ENCODE results near the gene ST7. TPM values are rescaled to one million over a fixed set of nuclear protein-coding genes. Genes with fewer than 3 reads are reported as not detected.

The ST7 gene
- polyA plus RNA-seq, 1 donor from 2014 or later, result 76.8 TPM

GRCh38 chr7:117184367-117184766, 231.1 kb downstream of the ST7 start:
- no peaks in the 10 kb centered on the region for H3K36me3 ChIP-seq (ENCODE audit: insufficient read depth, low read length)

DNA sequence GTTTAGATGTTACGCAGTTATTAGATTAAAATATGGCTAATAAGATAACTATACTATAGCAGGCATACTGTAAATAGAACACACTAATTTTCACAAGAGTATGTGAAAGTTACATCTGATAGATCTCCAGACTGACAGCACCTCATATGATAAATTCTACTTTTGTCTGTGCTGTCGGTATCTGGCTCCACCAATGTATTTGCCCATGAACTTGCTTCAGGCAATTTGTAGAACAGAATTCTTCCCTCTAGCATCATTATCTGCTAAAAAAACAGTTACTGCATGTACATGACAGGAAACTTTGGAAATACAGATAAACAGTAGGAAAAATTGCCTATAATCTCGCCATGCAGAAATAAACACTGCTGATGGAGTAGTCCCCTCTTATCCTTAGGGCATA, 231.8 kb downstream of the ST7 start:
- Histone ChIP-seq H3K9me3 (ENCODE audit: low read length) (no peaks in the 10 kb centered on the region), H2AFZ (ENCODE audit: low read depth, low read length) (no peak overlapping the region), H3K9ac (ENCODE audit: low read length) (no peak overlapping the region), H3K4me2 (ENCODE audit: low read length) (no peak overlapping the region), H3K27me3 (ENCODE audit: insufficient read depth, low read depth, low read length) (no peaks in the 10 kb centered on the region), H4K20me1 (ENCODE audit: insufficient read depth) (no peaks in the 10 kb centered on the region), H3F3A (ENCODE audit: insufficient read depth, low read length, poor library complexity, severe bottlenecking) (no peaks in the 10 kb centered on the region), H3K79me2 (replicated peaks; ENCODE audit: insufficient read depth, low read length) (no peaks in the 10 kb centered on the region), H3K36me3 (ENCODE audit: insufficient read depth, low read length) (no peaks in the 10 kb centered on the region), H3K9me2 (ENCODE audit: insufficient read depth, low read length) (no peaks in the 10 kb centered on the region), H3K4me3 (ENCODE audit: low read length) (no peak overlapping the region), H3K27ac (ENCODE audit: low read length) (no peak overlapping the region)
- TF ChIP-seq POLR2AphosphoS5 (IDR thresholded peaks at IDR 0.05), result no peak
- no peak for TF ChIP-seq EP300 (conservative IDR thresholded peaks at IDR 0.05; ENCODE audit: poor library complexity, severe bottlenecking)
- no peak for TF ChIP-seq TAF1 (IDR thresholded peaks at IDR 0.05; ENCODE audit: low read depth)
- TF ChIP-seq RAD21 (conservative IDR thresholded peaks at IDR 0.05), result no peak
- TF ChIP-seq MXI1 (conservative IDR thresholded peaks at IDR 0.05; ENCODE audit: poor library complexity, severe bottlenecking), result no peak

More at GRCh38 chr7:117184367-117184766, 231.1 kb downstream of the ST7 start:
- no peaks in the 10 kb centered on the region for H3K9me2 ChIP-seq (ENCODE audit: insufficient read depth, low read length)
- no peak overlapping the region for H3K4me3 ChIP-seq (ENCODE audit: low read length)
- H3K9me3 ChIP-seq (ENCODE audit: low read length), result no peaks in the 10 kb centered on the region
- no peaks in the 10 kb centered on the region for H3K79me2 ChIP-seq (replicated peaks; ENCODE audit: insufficient read depth, low read length)
- H3K9ac ChIP-seq (ENCODE audit: low read length), result no peak overlapping the region
- TF ChIP-seq, protein P1, sequence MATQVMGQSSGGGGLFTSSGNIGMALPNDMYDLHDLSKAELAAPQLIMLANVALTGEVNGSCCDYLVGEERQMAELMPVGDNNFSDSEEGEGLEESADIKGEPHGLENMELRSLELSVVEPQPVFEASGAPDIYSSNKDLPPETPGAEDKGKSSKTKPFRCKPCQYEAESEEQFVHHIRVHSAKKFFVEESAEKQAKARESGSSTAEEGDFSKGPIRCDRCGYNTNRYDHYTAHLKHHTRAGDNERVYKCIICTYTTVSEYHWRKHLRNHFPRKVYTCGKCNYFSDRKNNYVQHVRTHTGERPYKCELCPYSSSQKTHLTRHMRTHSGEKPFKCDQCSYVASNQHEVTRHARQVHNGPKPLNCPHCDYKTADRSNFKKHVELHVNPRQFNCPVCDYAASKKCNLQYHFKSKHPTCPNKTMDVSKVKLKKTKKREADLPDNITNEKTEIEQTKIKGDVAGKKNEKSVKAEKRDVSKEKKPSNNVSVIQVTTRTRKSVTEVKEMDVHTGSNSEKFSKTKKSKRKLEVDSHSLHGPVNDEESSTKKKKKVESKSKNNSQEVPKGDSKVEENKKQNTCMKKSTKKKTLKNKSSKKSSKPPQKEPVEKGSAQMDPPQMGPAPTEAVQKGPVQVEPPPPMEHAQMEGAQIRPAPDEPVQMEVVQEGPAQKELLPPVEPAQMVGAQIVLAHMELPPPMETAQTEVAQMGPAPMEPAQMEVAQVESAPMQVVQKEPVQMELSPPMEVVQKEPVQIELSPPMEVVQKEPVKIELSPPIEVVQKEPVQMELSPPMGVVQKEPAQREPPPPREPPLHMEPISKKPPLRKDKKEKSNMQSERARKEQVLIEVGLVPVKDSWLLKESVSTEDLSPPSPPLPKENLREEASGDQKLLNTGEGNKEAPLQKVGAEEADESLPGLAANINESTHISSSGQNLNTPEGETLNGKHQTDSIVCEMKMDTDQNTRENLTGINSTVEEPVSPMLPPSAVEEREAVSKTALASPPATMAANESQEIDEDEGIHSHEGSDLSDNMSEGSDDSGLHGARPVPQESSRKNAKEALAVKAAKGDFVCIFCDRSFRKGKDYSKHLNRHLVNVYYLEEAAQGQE (IDR thresholded peaks at IDR 0.05; ENCODE audit: borderline replicate concordance), result no peak
- TF ChIP-seq, protein P2, sequence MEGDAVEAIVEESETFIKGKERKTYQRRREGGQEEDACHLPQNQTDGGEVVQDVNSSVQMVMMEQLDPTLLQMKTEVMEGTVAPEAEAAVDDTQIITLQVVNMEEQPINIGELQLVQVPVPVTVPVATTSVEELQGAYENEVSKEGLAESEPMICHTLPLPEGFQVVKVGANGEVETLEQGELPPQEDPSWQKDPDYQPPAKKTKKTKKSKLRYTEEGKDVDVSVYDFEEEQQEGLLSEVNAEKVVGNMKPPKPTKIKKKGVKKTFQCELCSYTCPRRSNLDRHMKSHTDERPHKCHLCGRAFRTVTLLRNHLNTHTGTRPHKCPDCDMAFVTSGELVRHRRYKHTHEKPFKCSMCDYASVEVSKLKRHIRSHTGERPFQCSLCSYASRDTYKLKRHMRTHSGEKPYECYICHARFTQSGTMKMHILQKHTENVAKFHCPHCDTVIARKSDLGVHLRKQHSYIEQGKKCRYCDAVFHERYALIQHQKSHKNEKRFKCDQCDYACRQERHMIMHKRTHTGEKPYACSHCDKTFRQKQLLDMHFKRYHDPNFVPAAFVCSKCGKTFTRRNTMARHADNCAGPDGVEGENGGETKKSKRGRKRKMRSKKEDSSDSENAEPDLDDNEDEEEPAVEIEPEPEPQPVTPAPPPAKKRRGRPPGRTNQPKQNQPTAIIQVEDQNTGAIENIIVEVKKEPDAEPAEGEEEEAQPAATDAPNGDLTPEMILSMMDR (IDR thresholded peaks at IDR 0.05; ENCODE audit: poor library complexity, severe bottlenecking), result no peak
- no peak for TF ChIP-seq SMC3 (conservative IDR thresholded peaks at IDR 0.05; ENCODE audit: poor library complexity)
- TF ChIP-seq MXI1 (conservative IDR thresholded peaks at IDR 0.05; ENCODE audit: poor library complexity, severe bottlenecking), result no peak
- no peak for TF ChIP-seq POLR2AphosphoS5 (IDR thresholded peaks at IDR 0.05)
- TF ChIP-seq EP300 (conservative IDR thresholded peaks at IDR 0.05; ENCODE audit: poor library complexity, severe bottlenecking), result no peak
- TF ChIP-seq RAD21 (conservative IDR thresholded peaks at IDR 0.05), result no peak
- TF ChIP-seq TAF1 (IDR thresholded peaks at IDR 0.05; ENCODE audit: low read depth), result no peak
- no peak for TF ChIP-seq EZH2 (IDR thresholded peaks at IDR 0.05; ENCODE audit: borderline replicate concordance, insufficient read depth, low read length, poor library complexity, severe bottlenecking)
- H2AFZ ChIP-seq (ENCODE audit: low read depth, low read length), result no peak overlapping the region
- no peaks in the 10 kb centered on the region for H3F3A ChIP-seq (ENCODE audit: insufficient read depth, low read length, poor library complexity, severe bottlenecking)
- no peaks in the 10 kb centered on the region for H4K20me1 ChIP-seq (ENCODE audit: insufficient read depth)
- no peak overlapping the region for H3K27ac ChIP-seq (ENCODE audit: low read length)
- no peak overlapping the region for H3K4me2 ChIP-seq (ENCODE audit: low read length)
- H3K27me3 ChIP-seq (ENCODE audit: insufficient read depth, low read depth, low read length), result no peaks in the 10 kb centered on the region
